Measurements from ENCODE around the gene NOP14. TPM values are rescaled to one million over a fixed set of nuclear protein-coding genes. Genes with fewer than 3 reads are reported as not detected.
A peak's percentile ranks its signal among the peaks of the same experiment; 100 is the strongest.

NOP14 gene
- total RNA-seq, 3 donors from 2014 or later, result 21.2 to 33.1 (median 23.4) TPM

DNA sequence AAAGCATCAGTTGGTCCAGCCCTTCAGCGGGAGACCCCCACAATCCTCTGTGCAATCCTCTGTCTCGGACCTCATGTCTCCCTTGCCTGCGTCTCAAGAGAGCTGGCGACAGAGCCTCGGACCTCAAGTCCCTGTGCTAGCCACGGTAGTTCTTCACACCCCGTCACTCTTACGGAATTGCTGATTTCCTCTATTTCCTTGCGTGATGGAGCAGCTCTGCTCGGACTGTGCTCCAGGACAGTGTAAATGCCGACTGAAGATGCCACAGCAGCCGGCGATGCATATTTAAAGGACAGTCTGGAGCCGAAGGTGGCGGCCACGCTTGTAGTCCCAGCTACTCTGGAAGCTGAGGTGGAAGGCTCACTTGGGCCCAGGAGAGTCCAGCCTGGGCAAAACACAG is 2.1 kb upstream of the NOP14 start:
- Histone ChIP-seq H3K4me3 (no peak overlapping the region), H3K4me1 (peaks cover 6 to 9% of the 10 kb centered on the region in 2 donors), H3K9me3 (no peaks in the 10 kb centered on the region), H3K27ac (no peak overlapping the region), H3K36me3 (no peaks in the 10 kb centered on the region), H3K27me3 (no peaks in the 10 kb centered on the region)
- no peak for DNase-seq (ENCODE audit: low spot score in 2 of 2)
- intact Hi-C loops (cut with DNase I; ENCODE audit: low total_unique reads), result no loop called here
- TF ChIP-seq POLR2AphosphoS5 (IDR thresholded peaks at IDR 0.05), result no peak
- no peak for TF ChIP-seq POLR2A (IDR thresholded peaks at IDR 0.05)
- TF ChIP-seq, protein P1, sequence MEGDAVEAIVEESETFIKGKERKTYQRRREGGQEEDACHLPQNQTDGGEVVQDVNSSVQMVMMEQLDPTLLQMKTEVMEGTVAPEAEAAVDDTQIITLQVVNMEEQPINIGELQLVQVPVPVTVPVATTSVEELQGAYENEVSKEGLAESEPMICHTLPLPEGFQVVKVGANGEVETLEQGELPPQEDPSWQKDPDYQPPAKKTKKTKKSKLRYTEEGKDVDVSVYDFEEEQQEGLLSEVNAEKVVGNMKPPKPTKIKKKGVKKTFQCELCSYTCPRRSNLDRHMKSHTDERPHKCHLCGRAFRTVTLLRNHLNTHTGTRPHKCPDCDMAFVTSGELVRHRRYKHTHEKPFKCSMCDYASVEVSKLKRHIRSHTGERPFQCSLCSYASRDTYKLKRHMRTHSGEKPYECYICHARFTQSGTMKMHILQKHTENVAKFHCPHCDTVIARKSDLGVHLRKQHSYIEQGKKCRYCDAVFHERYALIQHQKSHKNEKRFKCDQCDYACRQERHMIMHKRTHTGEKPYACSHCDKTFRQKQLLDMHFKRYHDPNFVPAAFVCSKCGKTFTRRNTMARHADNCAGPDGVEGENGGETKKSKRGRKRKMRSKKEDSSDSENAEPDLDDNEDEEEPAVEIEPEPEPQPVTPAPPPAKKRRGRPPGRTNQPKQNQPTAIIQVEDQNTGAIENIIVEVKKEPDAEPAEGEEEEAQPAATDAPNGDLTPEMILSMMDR (IDR thresholded peaks at IDR 0.05), result no peak

DNA sequence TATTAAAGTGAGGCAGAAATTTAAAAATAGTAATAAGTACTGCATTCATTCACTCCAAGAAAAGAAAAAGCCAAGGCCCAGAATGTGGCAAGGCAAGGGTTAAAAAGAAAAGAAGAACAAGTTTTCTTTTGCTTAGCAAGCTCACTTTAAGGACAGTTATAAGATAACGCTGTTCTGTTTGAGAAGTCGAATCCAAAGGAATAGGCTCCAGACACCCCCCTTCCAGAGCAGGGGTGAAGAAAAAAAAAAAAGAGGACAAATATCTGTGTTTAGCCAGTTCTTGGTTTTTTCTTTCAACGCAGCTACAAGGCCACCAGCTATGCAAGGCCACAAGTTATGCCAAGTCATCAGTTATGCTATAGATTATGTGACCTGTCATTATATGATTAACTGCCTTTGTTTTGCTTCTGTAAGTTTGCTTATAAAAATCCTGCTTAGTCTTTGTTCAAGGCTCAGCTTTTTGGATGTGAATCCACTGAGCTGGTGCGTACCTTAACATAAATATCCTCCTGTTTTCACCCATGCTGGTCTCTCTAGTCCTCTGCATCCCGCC is 1.6 kb upstream of the NOP14 start:
- Histone ChIP-seq H3K27ac (no peak overlapping the region), H3K4me1 (peaks cover 6 to 9% of the 10 kb centered on the region in 2 donors), H3K4me3 (peak overlapping the region in 2 of 3 donors; percentile 93 to 96), H3K27me3 (no peaks in the 10 kb centered on the region), H3K36me3 (no peaks in the 10 kb centered on the region), H3K9me3 (no peaks in the 10 kb centered on the region)
- no peak for DNase-seq (ENCODE audit: low spot score in 2 of 2)
- no peak for TF ChIP-seq POLR2A (IDR thresholded peaks at IDR 0.05)
- TF ChIP-seq, protein P1 (IDR thresholded peaks at IDR 0.05), result no peak
- no peak for TF ChIP-seq POLR2AphosphoS5 (IDR thresholded peaks at IDR 0.05)
- intact Hi-C loops (cut with DNase I; ENCODE audit: low total_unique reads), result no loop called here

DNA sequence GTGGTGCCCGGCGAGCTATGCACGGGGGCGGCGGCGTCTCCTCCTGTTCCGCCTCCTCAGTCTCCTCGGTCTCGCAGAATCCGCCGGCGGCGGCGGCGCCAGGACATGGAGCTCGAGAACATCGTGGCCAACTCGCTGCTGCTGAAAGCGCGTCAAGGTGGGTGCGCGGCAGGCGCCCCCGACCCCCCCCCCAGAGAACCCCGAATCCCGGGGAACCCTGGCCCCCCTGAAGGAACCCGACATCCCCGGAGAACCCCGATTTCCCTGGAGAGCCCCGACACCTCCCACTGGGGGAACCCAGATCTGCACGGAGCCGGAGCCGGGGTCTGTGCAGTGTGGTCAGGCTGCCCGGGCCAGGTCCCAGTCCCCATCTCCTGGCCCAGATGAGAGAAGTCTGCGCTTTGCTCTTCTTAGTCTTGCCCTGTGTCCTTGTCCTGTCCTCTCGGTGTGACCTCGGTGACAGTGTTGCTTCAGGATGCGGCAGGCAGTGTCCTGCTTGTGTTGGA is 813 bp upstream of the NOP14 start:
- peaks cover 6 to 9% of the 10 kb centered on the region in 2 donors for H3K4me1 ChIP-seq
- H3K36me3 ChIP-seq, result no peaks in the 10 kb centered on the region
- H3K9me3 ChIP-seq, result no peaks in the 10 kb centered on the region
- TF ChIP-seq, protein P1 (IDR thresholded peaks at IDR 0.05), result no peak
- TF ChIP-seq POLR2A (IDR thresholded peaks at IDR 0.05), result no peak
- TF ChIP-seq POLR2AphosphoS5 (IDR thresholded peaks at IDR 0.05), result no peak
- intact Hi-C loops (cut with DNase I; ENCODE audit: low total_unique reads), result no loop called here
- peak; percentile 40 to 65 for DNase-seq (ENCODE audit: low spot score in 2 of 2)
- no peaks in the 10 kb centered on the region for H3K27me3 ChIP-seq
- H3K27ac ChIP-seq, result peak overlapping the region; percentile 80 to 85
- peak overlapping the region; percentile 93 to 96 (median 93) for H3K4me3 ChIP-seq

DNA sequence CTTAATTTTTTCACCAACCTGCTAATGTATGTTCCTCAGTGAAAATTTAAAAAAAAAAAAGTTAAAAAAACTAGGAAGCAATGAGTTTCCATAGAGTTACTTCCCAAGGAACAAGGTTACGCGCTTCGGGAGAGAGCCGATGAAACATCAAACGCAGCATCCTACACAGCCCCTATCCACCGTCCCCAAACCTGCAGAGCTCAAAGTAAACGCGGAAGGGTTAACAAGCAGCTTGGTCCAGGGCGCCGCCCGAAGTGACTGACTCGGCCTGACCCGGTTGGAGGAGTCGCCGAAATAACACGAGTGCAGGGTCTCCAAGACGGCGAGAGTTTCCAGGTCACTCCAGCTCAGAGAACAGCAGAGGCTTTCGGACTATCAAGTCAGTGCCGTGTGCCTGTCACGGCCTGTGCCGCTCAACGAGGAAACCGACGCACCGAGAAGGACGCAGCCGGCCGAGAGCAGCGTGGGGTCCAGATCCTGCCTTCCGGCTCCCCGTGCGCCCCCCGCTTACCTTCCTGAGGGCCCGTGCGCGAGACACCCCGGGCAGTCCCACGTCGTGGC is 512 bp downstream of the NOP14 start:
- Histone ChIP-seq H3K36me3 (no peaks in the 10 kb centered on the region), H3K9me3 (no peaks in the 10 kb centered on the region), H3K27ac (peak overlapping the region; percentile 80 to 85), H3K27me3 (no peaks in the 10 kb centered on the region), H3K4me3 (peak overlapping the region; percentile 93 to 96 (median 93)), H3K4me1 (peaks cover 6 to 9% of the 10 kb centered on the region in 2 donors)
- intact Hi-C loops (cut with DNase I; ENCODE audit: low total_unique reads), result no loop called here
- DNase-seq (ENCODE audit: low spot score in 2 of 2), result no peak
- TF ChIP-seq POLR2A (IDR thresholded peaks at IDR 0.05) (no peak), POLR2AphosphoS5 (IDR thresholded peaks at IDR 0.05) (no peak)
- TF ChIP-seq, protein P1 (IDR thresholded peaks at IDR 0.05), result no peak

DNA sequence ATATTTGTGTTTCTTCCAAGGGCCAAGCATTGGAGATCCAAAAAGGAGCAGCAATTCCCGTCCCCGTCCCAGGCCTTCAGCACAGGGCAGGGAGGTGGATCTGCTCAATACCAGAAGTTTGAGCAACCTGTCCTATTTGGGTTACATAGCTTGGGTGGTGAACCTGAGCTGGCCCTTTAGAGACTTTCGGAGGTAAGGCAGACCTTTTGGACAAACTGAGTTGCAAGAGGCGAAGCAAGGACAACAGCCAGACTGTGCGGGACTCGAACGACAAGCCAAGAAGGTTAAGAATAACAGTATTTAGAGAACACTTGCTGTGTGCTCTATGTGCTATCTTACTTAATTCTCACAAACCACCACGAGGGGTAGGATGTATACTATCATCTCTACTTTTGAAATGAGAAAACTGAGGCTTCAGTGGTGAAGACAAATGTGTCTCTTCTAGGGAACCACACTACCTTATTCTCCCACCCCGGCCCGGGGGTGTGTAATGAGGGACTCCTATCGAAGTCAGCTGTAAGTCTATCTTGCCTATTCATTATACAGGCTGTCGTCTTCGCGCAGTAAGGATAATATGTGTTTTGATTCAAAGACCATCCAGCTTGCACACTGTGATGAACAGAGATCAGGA is 1.3 kb downstream of the NOP14 start:
- Histone ChIP-seq H3K9me3 (no peaks in the 10 kb centered on the region), H3K4me3 (peak overlapping the region; percentile 93 to 96 (median 93)), H3K27me3 (no peaks in the 10 kb centered on the region), H3K36me3 (no peaks in the 10 kb centered on the region), H3K27ac (no peak overlapping the region), H3K4me1 (peaks cover 6 to 9% of the 10 kb centered on the region in 2 donors)
- intact Hi-C loops (cut with DNase I; ENCODE audit: low total_unique reads), result no loop called here
- DNase-seq (ENCODE audit: low spot score in 2 of 2), result no peak
- TF ChIP-seq POLR2AphosphoS5 (IDR thresholded peaks at IDR 0.05) (no peak), POLR2A (IDR thresholded peaks at IDR 0.05) (no peak)
- TF ChIP-seq, protein P1 (IDR thresholded peaks at IDR 0.05), result no peak

Data from breast epithelium (tissue), 4 donors.